ENCODE measurements around the gene ZNF318. TPM values are rescaled to one million over a fixed set of nuclear protein-coding genes. Genes with fewer than 3 reads are reported as not detected.

ZNF318 gene
- polyA plus RNA-seq, 1 donor (not counting 4 experiments of a cell fraction or from before 2014, with no cell fraction given): 14.6 TPM

- dilution Hi-C loops (cut with MboI; ENCODE audit: extremely low pct_ligation_motif_present, low sequenced_read_pairs): no loop called here
- Histone ChIP-seq H3K9me3 (ENCODE audit: control insufficient read depth, low read depth, low read length) (no peaks in the 10 kb centered on the region), H3K4me3 (ENCODE audit: control insufficient read depth in 2 of 3, extremely low read depth in 1 of 3, insufficient read depth in 2 of 3, low read depth in 1 of 3, low read length in 3 of 3) (no peak overlapping the region), H3K27me3 (ENCODE audit: control insufficient read depth, extremely low read depth, insufficient read depth, low read length) (peaks cover 40% of the 10 kb centered on the region), H3K9ac (ENCODE audit: control insufficient read depth, extremely low read depth, insufficient read depth, low read length) (no peak overlapping the region), H3K79me2 (ENCODE audit: control insufficient read depth, insufficient read depth, low read length) (no peaks in the 10 kb centered on the region), H2AFZ (ENCODE audit: control insufficient read depth, low read length) (no peak overlapping the region), H3K4me1 (ENCODE audit: control insufficient read depth, extremely low read depth, insufficient read depth, low read length) (peaks cover 4% of the 10 kb centered on the region), H3K27ac (ENCODE audit: control insufficient read depth, insufficient read depth, low read length) (no peak overlapping the region), H3K36me3 (ENCODE audit: control insufficient read depth in 2 of 2, extremely low read depth in 1 of 2, insufficient read depth in 2 of 2, low read length in 2 of 2) (no peaks in the 10 kb centered on the region), H3K4me2 (ENCODE audit: control insufficient read depth, extremely low read depth, insufficient read depth, low read depth, low read length) (no peak overlapping the region), H3K9me1 (ENCODE audit: control insufficient read depth, extremely low read depth, insufficient read depth, low read length) (no peaks in the 10 kb centered on the region), H4K20me1 (ENCODE audit: control insufficient read depth, extremely low read depth, insufficient read depth, low read length) (no peaks in the 10 kb centered on the region)
- DNase-seq (ENCODE audit: low read depth, low spot score): no peak
- TF ChIP-seq EZH2 (IDR thresholded peaks at IDR 0.05; ENCODE audit: low read length) (no peak), CTCF (optimal IDR thresholded peaks at IDR 0.05 in 1 of 3, IDR thresholded peaks at IDR 0.05 in 1 of 3, conservative IDR thresholded peaks at IDR 0.05 in 1 of 3; ENCODE audit: extremely low read depth in 1 of 3, insufficient read depth in 2 of 3, low read length in 3 of 3) (no peak)
- no peak for FAIRE-seq
These were observed 82.3 kb downstream of the ZNF318 start for GRCh38 chr6:43286980-43287716.

- Histone ChIP-seq H4K20me1 (ENCODE audit: control insufficient read depth, extremely low read depth, insufficient read depth, low read length) (no peaks in the 10 kb centered on the region), H3K4me2 (ENCODE audit: control insufficient read depth, extremely low read depth, insufficient read depth, low read depth, low read length) (no peak overlapping the region), H2AFZ (ENCODE audit: control insufficient read depth, low read length) (no peak overlapping the region), H3K4me3 (ENCODE audit: control insufficient read depth in 2 of 3, extremely low read depth in 1 of 3, insufficient read depth in 2 of 3, low read depth in 1 of 3, low read length in 3 of 3) (no peak overlapping the region), H3K9ac (ENCODE audit: control insufficient read depth, extremely low read depth, insufficient read depth, low read length) (no peak overlapping the region), H3K27me3 (ENCODE audit: control insufficient read depth, extremely low read depth, insufficient read depth, low read length) (peaks cover 40% of the 10 kb centered on the region), H3K79me2 (ENCODE audit: control insufficient read depth, insufficient read depth, low read length) (no peaks in the 10 kb centered on the region), H3K36me3 (ENCODE audit: control insufficient read depth in 2 of 2, extremely low read depth in 1 of 2, insufficient read depth in 2 of 2, low read length in 2 of 2) (no peaks in the 10 kb centered on the region), H3K9me1 (ENCODE audit: control insufficient read depth, extremely low read depth, insufficient read depth, low read length) (no peaks in the 10 kb centered on the region), H3K27ac (ENCODE audit: control insufficient read depth, insufficient read depth, low read length) (no peak overlapping the region), H3K9me3 (ENCODE audit: control insufficient read depth, low read depth, low read length) (no peaks in the 10 kb centered on the region), H3K4me1 (ENCODE audit: control insufficient read depth, extremely low read depth, insufficient read depth, low read length) (peaks cover 4% of the 10 kb centered on the region)
- dilution Hi-C loops (cut with MboI; ENCODE audit: extremely low pct_ligation_motif_present, low sequenced_read_pairs): no loop called here
- FAIRE-seq: no peak
- DNase-seq (ENCODE audit: low read depth, low spot score): no peak
- TF ChIP-seq CTCF (optimal IDR thresholded peaks at IDR 0.05 in 1 of 3, IDR thresholded peaks at IDR 0.05 in 1 of 3, conservative IDR thresholded peaks at IDR 0.05 in 1 of 3; ENCODE audit: extremely low read depth in 1 of 3, insufficient read depth in 2 of 3, low read length in 3 of 3) (no peak), EZH2 (IDR thresholded peaks at IDR 0.05; ENCODE audit: low read length) (no peak)
These were observed 82.9 kb downstream of the ZNF318 start for GRCh38 chr6:43286456-43286979.

Small RNAs within 50 kb of the gene (small RNA-seq; reads per million reads assigned to genes)
- gene AL590383.1 (ENCODE audit: insufficient read length in 3 of 3, low read depth in 3 of 3, low replicate concordance in 1 of 3) (0 reads per million in 3 experiments), gene RPL12P47 (ENCODE audit: insufficient read length in 3 of 3, low read depth in 3 of 3, low replicate concordance in 1 of 3) (0 reads per million in 3 experiments)

Other genes with a start within 250 kb of the ZNF318 start
- gene SRF, start 198.4 kb downstream of the ZNF318 start, polyA plus RNA-seq: 26.0 to 39.2 TPM (median 28.5 TPM) in 3 replicates
- 19.0 to 23.0 TPM (median 21.6 TPM) in 3 replicates for gene CUL9, start 187.5 kb downstream of the ZNF318 start, polyA plus RNA-seq
- 57.1 to 98.6 TPM (median 73.9 TPM) in 3 replicates for gene DNPH1, start 140.2 kb downstream of the ZNF318 start, polyA plus RNA-seq
- gene TTBK1, start 126.2 kb downstream of the ZNF318 start, polyA plus RNA-seq: not detected in 3 replicates
- gene SLC22A7, start 71.4 kb downstream of the ZNF318 start, polyA plus RNA-seq: not detected in 3 replicates
- gene CRIP3, start 60.8 kb downstream of the ZNF318 start, polyA plus RNA-seq: 0.08 to 0.67 TPM (median 0.26 TPM) in 3 replicates
- gene ABCC10, start 57.9 kb upstream of the ZNF318 start, polyA plus RNA-seq: 17.9 to 30.1 TPM (median 23.0 TPM) in 3 replicates
- gene DLK2, start 85.9 kb upstream of the ZNF318 start, polyA plus RNA-seq: 19.8 to 32.2 TPM (median 31.6 TPM) in 3 replicates
- 17.2 to 45.5 TPM (median 23.3 TPM) in 3 replicates for gene TJAP1, start 107.9 kb upstream of the ZNF318 start, polyA plus RNA-seq
- gene LRRC73, start 140.7 kb upstream of the ZNF318 start, polyA plus RNA-seq: 0.16 to 0.40 TPM (median 0.18 TPM) in 3 replicates
- 120 to 138 TPM (median 136 TPM) in 3 replicates for gene YIPF3, start 147.3 kb upstream of the ZNF318 start, polyA plus RNA-seq
- 99.6 to 121 TPM (median 119 TPM) in 3 replicates for gene POLR1C, start 147.4 kb upstream of the ZNF318 start, polyA plus RNA-seq
- 40.5 to 49.9 TPM (median 46.3 TPM) in 3 replicates for gene XPO5, start 206.4 kb upstream of the ZNF318 start, polyA plus RNA-seq
- gene POLH, start 206.5 kb upstream of the ZNF318 start, polyA plus RNA-seq: 24.4 to 32.3 TPM (median 29.9 TPM) in 3 replicates

Measured in keratinocyte (primary cell).